GM21447 (cell line): Measurements from ENCODE around the gene MLN.

ENCODE experiments used
- ATAC-seq: cut with Tn5 transposase; IDR thresholded peaks from one replicate; pipeline ENCODE4 v1.9.1; 2021; ENCODE audit not compliant: unreplicated experiment

The MLN gene

DNA sequence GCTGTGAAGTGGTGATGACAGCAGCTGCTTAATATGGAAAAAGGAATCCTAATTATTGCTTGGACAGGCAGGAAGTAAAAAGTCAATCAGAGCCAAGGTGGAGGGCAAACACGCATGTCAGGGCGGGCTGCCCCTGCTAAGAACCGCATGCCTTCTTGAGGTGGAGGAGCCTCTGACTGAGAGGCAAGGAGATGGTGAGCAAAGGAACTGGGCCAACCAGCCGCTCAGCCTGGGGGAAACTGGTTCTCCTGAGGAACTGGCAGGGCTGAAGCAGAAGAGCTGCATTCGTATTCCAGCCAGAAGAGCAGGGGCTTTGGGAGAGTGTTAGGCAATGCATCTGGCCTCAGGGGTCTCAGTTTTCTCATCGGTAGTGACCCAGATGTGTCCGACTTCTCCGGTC is 13.1 kb upstream of the MLN start:
- no peak for ATAC-seq

DNA sequence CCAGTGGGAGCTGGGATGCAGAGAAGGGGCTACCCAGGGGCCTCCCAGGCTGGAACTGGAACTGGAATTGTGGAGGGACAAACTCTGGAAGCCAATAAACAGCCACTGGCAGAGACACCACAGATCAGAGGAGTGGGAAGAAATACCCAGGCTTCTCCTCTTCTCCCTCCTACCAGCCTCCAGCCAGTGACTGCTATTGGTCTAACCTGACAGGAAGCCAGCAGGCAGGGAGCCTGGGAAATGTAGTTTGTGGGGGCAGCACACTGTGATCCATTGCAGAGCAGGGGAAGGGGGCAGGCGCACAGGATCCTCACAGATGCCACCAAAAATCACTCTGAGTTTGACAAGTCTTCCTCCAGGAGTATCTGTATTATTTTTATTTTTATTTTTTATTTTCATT is 12.1 kb upstream of the MLN start:
- ATAC-seq, result no peak

- ATAC-seq, result no peak
These were observed 10.5 kb upstream of the MLN start for GRCh38 chr6:33813990-33814985.

DNA sequence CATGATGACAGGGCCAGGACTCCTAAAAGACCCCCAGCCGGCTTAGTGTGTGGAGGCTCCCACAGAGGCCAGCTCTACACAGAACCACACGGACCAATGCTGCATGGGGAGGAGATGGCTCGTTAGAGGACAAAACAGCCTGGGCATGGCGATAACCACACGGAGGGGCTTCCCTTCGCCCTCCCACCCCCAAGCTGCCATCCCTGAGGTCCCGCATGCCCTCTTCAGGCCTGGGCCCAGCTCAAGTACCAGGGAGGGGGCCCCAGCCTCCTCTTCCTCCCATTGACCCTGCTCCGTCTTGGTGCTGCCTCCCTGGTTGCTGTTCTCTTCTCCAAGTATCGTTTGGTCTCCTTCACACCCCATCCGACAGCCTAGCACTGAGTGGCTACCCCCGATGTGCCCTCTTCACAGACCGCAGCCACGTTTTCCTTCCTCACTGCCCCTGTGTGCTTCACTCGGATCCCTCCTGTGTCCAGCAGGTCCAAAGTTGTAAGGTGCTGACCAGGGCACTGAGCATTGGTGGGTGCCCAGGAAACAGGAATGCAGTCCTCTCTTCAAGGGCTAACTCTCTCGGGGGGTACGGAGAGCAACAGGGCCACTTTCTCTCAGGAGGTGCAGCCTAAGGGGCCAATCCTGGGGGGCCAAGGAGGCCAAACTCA is 9.6 kb upstream of the MLN start:
- no peak for ATAC-seq

DNA sequence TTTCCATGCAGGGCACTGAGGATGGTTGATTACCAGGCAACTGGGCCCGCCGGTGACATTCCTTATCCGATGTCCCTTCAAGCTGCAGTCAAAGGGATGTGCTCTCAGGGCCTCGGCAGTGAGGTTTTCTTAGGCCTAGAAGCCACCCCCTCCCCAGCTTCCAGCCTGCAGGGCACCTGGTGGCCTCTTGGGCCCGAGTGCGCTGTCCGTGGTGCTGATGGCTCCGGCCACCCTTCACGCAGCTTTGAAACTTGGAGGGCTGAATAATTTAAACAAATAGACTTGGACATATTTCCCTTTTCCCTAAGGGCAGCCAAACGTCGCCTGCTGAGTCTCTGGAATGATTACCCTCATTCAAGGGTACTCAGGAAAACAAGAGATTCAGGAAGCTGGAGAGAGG is 8.9 kb upstream of the MLN start:
- no peak for ATAC-seq

DNA sequence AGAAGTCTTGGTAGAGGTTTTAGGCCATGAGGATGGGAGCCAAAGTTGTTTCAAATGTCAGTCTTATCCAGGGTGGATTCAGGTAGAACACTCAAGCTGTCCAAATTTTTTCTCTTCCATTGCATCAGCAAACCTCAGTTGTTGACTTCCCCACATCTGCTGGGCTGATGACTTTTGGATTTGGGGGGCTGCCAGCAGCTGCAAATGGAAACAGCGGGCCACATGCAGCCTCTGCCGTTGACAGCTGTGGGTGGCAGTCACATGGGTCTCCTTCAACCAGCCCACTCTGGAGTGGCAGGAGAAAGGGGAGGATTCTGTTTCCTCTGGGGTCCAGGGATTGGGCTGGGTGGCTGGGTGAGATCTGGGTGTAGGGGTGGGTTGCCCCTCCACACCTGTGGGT is 5.8 kb upstream of the MLN start:
- ATAC-seq, result no peak

GRCh38 chr6:33808641-33809180 is 4.9 kb upstream of the MLN start:
- no peak for ATAC-seq

DNA sequence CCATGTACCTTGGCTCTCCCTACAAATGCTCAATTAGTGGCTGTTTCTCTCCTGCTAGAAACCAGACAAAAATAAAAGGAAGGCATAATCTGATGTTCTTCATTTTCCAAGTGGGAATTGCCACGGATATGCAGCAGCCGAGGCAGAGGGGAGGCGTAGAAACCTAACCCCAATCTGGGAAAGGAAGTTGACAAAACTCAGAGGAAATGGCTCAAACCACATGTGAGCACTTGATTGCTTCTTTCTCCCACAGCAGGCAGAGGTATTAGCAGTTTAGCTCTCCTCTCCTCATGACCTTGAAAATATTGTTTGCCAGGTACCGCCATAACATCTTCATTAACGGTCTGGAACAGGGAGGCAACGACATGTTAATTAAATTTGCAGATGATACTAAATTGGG is 3.8 kb upstream of the MLN start:
- ATAC-seq, result no peak

DNA sequence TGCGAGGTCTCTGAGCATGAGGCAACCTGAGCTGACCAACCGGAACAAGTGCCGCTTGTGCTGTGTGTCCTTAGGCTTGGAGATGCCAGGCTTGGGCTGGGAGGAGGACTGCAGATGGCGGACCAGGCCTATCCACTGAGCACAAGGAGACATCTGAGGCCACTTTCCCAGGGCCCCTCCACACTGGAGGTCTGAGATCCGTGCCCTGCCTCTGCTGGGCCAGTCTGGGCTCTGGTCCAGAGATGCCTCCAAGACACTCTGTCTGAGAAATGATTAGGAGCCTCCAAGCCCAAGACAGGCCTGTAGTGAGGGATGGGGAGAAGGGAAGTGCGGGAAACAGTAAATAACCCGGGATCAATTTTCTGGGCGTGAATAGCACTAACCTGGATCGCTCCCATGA is 3.0 kb upstream of the MLN start:
- no peak for ATAC-seq

DNA sequence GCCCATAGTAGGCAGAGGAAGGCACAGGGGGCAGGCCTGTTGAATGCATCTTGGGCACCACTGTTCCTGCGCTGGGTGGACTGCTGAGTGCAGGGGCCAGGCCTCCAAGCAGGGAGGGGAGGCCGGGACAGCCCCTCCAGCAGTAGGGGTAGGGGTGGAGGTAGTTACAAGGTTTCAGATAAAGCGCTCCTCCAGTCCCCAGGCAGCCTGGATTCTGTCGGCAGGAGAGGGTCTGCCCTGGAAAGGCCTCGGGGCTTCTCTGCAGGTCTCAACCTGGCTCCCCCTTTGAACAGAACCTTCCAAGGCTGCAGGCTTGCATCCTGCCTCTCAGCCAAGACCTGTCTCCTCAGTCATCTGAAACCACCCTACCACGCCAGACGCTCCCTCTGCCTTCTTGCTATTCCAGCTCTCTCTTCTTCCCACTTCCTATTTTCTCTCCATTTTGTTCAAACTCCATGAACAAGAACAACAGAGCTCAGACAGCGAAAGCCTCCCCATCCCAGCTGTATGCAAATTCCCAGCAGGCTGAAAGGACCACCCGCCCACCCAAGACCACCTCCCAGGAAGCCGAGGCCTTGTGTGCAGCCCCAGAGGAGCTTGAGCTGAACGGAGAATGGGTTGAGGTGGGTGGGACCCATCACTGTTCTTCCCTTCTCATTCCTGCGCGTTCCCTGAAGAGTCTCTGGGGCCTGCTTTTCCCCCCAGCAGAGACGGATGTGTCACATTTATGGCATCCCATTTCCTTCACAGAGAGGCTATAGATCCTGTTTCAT is 1.4 kb downstream of the MLN start:
- ATAC-seq, result no peak

- ATAC-seq, result no peak
These were observed 2.2 kb downstream of the MLN start for GRCh38 chr6:33801611-33802010.

DNA sequence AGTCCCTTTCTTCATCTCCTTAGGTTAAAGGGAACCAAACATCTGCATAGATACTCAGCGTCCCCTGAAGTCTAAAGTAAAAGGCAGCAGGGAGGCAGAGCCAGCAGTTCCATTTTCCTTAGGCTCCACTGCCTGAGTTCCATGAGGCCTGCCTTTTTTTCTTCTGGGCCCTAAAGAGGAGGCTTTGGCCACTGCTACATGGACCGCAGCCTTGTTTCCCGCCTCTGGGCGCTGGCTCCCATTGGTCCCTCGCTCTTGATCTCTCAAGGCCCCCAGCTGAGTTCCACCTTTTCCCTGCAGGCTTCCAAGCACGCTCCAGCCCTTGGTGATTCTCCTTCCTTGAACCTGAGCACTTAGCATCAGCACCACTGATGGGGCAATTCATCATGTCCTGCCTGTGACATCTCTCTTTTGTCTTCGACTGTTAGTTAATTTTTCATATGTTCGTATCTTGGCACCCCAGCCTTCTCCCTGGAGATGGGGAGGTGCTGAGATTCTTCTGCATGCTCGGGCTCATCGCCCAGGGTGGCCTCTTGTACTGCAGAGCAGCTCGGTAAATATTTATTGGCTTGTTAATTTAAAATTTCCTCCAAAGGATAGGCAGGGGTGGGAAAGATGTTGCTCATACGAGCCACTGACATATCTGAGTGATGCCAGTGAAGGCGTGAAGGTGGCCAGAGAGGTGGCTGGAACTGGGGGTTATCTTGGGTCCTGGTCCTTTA is 3.4 kb downstream of the MLN start:
- ATAC-seq, result no peak

DNA sequence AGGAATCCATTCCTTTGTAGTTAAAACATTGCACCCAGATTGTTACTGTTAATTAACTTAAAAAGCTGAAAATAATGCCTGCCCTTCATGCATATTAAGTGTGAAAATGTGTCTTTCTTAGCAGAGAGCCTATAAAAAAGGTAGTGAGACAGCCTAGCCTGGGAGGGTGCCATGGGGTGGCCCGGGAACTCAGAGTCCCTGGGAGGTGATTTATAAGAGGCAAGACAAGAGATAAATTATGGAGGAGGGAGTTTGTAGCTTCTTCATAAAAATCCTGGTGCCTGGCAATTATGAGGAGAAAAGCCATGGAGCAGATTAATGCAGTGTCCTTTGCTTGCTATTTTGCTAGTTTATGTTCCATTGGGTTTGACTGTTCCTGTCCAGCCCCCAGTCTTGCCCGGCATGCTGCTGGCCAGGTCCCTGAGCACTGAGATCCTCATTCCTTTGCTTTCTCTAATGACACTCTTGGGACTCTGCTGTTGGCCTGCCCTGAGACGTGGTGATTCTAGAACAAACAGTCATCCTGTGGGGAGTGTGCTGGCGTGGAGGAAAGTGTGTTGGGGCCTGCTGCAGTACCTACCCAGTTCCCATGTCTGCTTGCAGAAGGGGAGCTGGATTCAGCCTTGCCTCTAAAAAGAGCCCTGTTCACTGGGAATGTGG is 4.2 kb downstream of the MLN start:
- ATAC-seq, result no peak

GRCh38 chr6:33798343-33798848 is 5.4 kb downstream of the MLN start:
- ATAC-seq, result no peak

DNA sequence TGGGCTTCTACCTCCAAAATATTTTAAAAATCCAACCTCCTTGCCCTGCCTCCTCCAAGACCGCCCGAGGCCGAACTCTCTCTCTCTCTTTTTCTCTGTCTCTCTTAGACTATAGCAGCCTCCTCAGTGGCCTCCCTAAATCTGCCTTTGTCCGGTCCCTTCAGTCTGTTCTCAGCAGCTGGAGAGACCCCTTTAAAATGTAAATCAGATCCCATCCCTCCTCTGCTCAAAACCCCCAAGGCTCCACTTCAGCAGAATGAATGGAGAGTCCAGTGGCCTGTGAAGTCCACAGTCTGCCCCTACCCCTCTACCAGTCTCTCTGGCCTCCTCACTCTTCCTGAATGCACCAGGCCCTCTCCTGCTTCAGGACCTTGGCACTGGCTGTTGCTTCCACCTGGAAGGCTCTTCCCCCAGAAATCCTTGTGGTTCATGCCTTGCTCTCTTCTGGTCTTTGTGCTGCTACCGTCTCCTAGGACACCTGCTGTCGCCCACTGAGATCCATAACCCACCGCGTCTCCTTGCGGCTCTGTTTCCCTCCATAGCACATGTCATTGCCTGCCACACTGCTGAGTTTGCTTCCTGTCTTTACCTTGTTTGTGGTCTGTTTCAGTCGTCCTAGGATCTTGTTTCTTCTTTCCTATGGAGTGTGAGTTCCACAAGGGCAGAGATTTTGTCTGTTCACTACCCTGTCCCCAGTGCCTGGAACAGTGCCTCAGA is 6.0 kb downstream of the MLN start:
- no peak for ATAC-seq

DNA sequence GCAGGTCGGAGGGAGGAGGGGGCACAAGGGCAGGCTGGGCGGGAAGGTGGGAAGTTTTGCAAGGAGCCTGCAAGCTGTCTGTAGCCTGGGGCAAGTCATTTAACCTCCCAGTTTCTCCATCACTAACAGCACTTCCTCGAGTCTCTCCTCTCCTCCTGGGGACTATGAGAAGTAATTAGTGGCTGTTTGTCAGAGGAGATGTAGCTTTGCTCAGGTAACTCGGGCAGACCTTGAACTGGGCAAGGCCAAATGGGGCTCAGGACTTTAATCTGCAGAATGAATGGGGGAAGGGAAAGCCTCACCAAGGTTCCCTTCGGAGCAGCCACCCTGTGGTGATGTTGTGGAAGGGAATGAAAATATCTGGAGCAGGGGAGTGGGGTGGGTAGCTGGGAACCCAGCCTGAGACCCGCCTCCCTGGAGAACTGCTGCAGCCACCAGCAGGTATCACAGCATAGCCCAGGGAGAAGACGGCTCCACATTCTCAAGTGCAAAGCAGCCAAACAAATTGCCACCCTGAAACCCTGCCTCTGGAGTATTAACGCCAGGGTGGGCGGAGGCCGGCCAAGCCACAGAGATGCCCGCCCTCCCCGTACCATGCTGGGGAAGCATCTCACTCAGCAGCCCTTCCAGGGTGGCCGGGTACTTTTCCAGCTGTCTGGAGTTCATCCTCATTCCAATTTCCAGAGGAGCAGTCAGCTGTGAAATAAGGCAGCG is 8.7 kb downstream of the MLN start:
- no peak for ATAC-seq

- ATAC-seq, result no peak
These were observed 10.8 kb downstream of the MLN start for GRCh38 chr6:33792981-33793380.

- ATAC-seq, result no peak
These were observed 12.2 kb downstream of the MLN start for GRCh38 chr6:33791620-33792019.

GRCh38 chr6:33790910-33791309 is 12.9 kb downstream of the MLN start:
- ATAC-seq, result no peak
